NK-92 (cell line): ENCODE results near the gene ENC1.

Experiments
- DNase-seq: peaks from one replicate; lab custom pipeline; 2025; ENCODE audit not compliant: unreplicated experiment; lab: John Stamatoyannopoulos, UW

ENC1 gene

DNA sequence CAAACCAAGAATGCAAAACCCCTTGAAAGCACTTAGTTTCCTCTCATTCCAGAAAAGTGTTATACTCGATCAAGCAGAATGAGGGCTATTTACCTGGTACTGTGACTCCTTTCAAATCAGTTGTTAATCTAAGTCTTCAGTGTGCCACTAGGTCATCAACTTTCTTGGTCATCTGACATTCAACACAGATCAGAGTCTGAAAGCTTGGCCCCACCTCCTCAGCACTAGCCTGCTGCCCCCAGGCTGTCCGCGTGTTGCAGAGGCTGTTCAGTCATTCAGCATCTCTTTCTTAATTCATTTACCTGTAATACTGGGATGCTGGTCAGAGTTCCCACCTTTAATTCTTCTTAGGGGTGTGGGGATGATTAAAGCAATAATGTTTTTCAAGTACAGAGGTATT lies 28.5 kb downstream of the ENC1 start:
- DNase-seq: no peak

DNA sequence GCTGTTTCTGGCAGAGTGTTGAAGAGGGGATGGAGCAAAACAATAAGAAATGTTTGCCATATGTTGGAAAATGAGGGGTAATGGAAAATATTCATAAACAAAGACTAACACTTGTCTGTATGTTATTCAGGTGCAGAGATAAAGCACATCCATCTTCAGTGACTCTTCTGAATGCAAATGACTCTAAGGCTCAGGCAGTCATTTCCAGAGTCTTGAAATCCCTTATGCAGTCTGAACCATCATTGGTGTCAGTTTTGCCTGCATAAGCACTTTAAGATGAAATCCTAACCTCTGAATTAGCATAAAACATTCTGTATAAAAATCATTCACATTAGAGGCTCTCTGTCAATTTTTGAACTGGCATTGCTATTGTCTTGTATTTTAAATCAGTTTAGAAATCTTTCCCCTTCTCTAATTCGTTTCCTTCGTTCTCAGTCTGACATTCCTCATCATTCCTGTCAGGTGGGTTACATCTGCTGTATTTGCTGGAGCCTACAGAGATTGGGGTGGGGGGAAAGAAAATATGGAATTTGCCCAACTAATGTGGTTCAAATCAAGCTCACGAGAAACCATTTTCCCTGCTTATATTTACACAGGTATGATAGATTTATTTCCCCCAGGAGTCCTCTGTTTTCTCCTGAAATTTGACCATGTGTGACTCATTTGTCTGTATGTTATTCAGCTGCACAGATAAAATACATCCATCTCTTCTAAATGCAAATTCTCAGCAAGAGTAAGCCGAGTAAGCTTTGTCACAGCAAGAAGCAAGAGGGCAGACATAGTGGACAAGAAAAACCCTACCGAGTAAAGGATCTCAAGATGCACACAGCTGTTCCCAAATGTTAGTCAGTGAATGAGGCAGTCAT lies 31.6 kb downstream of the ENC1 start:
- no peak for DNase-seq

GRCh38 chr5:74605759-74606158 lies 34.8 kb downstream of the ENC1 start:
- no peak for DNase-seq

DNA sequence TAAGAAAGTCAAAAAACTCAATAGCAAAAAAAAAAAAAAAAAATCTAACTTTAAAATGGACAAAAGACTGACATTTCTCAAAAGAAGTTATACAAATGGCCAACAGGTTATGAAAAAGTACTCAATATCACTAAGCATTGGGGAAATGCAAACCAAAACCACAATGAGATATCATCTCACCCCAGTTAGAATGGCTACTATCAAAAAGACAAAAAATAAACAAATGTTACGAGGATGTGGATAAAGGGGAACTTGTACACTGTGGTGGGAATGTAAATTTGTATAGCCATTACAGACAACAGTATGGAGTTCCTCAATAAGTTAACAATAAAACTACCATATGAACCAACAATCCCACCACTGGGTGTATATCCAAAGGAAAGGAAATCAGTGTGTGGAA lies 37.2 kb downstream of the ENC1 start:
- no peak for DNase-seq

DNA sequence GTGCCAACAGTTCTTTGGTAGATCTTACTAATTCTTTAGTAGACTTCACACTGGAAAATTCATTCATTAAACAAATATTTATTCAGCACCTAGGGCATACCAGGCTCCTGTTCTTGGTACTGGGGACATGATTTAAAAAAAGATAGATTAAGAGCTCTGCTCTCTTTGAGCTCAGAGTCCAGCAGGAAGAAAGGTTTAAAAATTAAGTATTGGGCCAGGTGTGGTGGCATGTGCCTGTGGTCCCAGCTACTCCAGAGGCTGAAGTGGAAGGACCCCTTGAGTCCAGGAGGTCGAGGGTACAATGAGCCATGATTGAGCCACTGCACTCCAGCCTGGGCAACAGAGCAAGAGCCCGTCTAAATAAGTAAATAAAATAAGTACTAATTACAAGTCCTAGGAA lies 41.4 kb downstream of the ENC1 start:
- no peak for DNase-seq

GRCh38 chr5:74598731-74599130 lies 41.8 kb downstream of the ENC1 start:
- no peak for DNase-seq

GRCh38 chr5:74596927-74597326 lies 43.6 kb downstream of the ENC1 start:
- no peak for DNase-seq

DNA sequence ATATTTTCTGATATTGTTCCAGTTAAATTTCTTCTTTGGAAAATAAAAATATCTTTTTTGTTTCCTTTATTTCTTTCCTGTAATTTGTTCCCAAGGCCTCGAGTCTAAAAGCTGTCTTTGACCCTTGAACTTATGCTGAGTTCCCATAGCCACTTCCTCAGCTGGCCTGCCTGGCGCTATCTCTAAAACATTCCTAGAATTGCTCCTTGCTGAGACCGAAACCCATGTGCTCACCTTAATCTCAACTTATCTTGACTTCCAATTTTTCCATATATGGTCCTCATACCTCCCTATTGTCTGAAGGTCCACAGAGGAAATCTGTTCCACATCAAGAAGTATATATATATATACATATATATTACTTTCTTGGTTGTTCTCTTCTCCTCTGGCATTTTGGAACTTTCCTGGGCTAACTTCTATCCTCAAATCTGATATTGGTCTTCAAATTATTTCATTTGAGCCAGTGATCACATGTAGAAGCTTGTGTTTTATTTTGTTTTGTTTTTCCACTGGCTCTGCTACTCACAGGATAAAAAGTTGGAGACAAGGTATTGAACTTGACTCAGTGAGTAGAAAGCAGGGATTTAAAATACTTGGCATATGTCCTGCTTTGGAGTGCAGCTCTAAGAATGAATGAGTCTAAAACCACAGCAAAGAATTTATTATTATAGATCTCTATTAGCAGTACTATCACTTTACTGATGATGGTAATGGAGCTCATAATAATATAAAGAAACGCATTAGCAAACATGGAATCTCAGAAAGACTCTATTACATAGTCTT lies 45.2 kb downstream of the ENC1 start:
- no peak for DNase-seq

DNA sequence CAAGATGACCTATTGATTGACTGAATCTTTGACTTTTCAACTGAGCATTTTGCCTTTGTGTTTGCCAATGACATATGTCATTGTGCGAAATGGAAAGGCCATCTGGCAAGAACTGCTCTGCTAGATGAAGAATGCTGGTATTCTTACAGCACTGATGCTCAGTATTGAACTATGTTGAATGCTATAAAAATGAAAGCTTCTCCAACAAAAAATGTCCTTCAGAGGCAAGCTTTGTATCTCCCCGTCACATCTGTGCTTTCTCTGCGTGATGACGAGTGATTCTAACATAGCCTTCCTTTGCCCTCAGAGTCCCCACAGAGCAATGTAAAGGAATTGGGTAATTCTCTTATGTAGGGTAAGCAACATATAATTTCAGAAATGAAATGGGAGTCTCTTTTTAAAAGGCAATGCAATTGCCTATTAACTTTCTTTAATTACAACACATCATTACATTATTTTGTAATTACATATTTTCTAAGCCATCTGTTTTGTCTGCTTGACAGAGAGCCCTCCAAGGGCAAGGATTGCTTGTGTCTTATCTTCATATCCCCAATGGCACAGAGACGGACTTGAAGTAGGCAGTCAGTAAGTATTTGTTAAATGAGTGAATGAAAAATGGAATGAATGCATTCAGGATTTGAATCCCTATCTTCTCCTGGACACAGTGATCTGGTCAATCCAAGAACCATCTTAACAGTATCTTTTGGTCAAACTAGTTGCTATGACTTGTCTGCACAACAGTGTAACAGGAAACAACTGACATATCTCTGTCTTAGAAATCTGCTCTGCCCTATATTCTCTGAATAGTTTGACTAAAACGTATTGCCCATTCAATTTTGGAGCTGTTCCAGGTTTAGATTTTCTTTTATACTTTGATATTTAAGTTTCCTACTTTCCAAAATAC lies 46.1 kb downstream of the ENC1 start:
- DNase-seq: no peak

DNA sequence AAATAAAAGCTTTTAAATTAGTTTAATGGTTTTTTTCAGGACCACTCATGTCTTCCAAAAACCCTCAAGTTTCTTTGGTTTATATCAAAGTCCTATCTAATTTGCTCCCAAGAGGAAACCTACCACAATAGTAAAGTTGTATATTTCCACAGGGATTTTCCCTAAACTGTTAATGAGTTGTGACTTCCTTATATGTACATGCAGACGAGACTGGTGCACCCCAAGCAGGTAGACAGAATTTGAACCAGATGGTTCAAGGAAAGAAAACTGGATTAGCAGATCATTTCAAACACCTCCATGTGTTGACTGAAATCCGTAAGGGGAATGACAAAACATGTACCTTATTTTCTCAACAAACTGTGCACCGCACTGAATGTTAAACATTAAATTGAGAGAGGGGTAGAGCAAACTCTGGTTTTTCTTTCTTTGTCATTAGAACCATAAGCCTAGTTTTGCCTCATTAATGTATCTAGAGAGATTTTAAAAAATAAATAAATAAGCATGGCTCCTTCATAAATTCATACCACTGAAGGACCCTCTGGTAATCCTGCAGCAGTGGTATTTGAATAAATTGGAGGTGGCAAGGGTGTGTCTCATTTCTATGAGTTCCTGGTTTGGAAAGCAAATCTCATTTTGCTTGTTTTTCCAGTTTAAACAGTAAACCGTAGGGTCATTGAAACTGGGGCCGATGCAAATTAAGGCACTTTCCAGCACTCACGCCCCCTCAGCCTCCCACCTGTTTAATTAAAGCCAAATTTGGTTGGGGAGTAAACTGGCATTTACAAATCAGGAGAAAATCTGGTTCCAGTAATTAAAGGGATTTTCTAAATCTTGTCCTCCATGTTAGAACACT lies 51.1 kb downstream of the ENC1 start:
- DNase-seq: no peak

DNA sequence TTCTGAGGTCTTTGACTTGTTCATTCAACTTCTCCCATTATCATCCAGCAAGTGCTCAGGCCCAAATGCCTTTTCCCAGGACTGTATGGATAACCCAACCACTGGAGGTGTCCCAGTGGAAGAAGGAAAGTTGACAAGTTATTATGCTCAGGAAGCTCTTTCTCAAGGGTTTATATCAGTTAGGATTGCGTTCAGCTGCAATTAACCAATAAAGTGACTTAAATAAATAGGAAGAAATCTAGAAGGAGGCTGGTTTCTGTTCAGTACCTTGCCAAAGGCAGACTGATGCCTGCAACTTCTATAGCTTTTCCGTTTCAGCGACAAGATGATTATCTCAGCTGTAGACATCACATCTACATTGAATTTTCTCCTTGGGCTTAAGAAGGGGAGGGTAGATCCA lies 52.1 kb downstream of the ENC1 start:
- DNase-seq: no peak

DNA sequence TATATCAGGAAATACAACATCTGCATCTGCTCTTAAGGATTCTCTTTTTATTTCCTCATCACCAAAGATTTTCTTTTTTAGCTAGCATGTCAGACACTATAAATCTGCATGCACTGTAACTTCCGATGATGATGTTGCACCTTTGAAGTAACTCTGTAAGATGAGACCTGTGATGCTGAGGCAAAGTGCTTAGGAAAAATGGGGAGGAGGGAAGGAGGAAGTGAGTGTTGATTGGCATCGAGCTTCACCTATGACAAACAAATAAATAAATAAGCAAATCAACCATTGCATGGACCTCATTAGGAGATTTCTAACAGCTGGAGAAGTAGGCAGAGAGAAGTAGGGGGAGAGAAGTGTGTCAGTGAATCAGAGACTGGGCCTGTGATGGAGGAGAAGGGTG lies 52.6 kb downstream of the ENC1 start:
- no peak for DNase-seq

- DNase-seq: no peak
Observed at GRCh38 chr5:74587300-74587699, 53.2 kb downstream of the ENC1 start.

DNA sequence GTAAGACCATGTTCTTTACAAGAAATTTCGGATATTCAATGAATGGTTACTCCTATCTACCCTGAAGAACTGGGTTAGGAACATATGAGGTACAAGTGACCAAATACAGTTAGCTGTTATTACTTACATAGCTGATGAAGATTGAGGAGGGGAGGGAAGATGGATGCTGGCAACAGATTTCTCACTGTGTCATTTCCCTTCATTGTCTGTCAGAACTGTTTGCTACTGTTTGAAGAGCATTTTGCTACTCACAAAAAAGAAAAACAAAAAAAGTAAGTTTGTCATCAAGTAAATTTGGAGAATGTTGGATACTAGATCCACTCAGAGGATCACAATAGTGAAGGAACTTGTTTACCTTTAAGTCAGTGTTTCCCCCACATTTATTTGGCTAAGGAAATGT lies 53.7 kb downstream of the ENC1 start:
- no peak for DNase-seq

- no peak for DNase-seq
Observed at GRCh38 chr5:74582853-74583252, 57.7 kb downstream of the ENC1 start.

GRCh38 chr5:74581988-74582365 lies 58.6 kb downstream of the ENC1 start:
- no peak for DNase-seq

GRCh38 chr5:74580729-74581109 lies 59.8 kb downstream of the ENC1 start:
- no peak for DNase-seq

DNA sequence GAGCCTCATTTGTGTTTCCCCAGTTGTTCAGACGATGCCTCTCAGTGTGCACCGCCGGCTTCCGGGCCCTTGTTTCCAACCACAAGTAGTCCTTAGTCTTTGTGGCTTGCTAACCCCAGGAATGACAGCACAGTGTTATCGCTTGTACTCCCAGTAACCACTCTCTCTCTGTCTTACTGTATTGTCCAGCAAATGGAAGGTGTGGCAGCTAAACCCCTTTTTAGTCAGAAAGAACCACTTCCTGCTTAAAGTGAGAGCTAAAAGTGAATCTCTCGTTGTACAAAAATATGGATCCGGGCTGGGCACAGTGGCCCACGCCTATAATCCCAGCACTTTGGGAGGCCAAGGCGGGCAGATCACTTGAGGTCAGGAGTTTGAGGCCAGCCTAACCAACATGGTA lies 61.3 kb downstream of the ENC1 start:
- no peak for DNase-seq

- DNase-seq: no peak
Observed at GRCh38 chr5:74578356-74579044, 62.0 kb downstream of the ENC1 start.
